ENCODE data around the gene USF2.
"Not testable (repeated sequence)": the region's sequence is repeated elsewhere in the genome, so short reads cannot be mapped to it uniquely, and the experiment has no call there.

Gene USF2

GRCh38 chr19:35268536-35269437 lies at the start of gene USF2:
Gene USF2, plus strand, starts transcription at chr19:35268962. Its CDS starts 140 bp downstream, at chr19:35269102.
- no peak for FAIRE-seq

- no peak for FAIRE-seq
Measured at GRCh38 chr19:35219008-35219407, 49.8 kb upstream of the USF2 start.

DNA sequence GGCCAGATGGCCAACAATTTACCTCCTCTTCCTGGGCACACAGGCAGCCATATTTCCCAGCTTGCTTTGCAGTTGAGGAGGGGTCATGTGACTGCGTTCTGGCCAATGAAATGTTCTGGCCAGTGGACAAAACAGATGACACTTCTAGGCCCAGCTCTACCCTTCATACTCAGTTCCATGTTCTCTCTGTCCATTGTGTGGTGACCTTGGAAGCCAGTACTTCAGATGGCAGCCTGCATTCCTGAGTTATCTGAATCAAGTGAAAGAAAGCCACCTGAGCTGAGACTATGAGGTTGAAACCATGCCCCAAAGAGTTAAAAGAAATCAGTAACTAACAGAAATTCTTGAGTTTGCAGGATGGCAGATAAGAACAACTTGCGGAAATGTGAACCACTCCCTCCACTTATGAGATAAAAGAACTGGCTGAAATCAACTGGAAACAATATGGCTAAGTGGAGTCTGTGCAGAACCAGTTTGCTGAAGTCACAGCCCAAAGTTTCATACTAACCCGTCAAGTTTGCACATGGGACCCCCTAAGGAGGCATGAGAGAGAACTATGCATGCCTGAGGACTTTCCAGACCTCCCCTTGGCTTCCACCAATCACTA lies 48.3 kb upstream of the USF2 start:
- FAIRE-seq: no peak

DNA sequence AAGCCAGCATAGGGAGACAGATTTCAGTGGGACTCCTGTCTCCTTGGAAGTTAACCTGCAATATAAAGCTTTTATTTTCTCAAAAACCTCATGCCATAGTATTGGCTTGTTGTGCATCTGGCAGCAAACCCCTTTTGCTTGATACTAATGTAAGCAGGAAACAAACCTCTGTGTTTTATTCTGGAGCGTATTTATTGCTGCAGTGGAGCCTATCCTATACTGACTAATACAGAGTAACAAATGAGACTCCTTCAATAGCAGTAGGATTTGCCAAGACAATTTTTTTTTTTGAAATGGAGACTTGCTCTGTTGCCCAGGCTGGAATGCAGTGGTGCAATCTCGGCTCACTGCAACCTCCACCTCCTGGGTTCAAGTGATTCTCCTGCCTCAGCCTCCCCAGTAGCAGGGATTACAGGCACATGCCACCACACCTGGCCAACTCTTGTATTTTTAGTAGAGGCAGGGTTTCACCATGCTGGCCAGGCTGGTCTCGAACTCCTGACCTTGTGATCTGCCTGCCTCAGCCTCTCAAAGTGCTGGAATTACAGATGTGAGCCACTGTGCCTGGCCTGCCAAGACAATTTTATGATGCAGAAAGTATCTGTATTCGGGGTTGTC lies 47.7 kb upstream of the USF2 start:
- not testable (repeated sequence) for FAIRE-seq

- FAIRE-seq: no peak
Measured at GRCh38 chr19:35222373-35223015, 46.3 kb upstream of the USF2 start.

DNA sequence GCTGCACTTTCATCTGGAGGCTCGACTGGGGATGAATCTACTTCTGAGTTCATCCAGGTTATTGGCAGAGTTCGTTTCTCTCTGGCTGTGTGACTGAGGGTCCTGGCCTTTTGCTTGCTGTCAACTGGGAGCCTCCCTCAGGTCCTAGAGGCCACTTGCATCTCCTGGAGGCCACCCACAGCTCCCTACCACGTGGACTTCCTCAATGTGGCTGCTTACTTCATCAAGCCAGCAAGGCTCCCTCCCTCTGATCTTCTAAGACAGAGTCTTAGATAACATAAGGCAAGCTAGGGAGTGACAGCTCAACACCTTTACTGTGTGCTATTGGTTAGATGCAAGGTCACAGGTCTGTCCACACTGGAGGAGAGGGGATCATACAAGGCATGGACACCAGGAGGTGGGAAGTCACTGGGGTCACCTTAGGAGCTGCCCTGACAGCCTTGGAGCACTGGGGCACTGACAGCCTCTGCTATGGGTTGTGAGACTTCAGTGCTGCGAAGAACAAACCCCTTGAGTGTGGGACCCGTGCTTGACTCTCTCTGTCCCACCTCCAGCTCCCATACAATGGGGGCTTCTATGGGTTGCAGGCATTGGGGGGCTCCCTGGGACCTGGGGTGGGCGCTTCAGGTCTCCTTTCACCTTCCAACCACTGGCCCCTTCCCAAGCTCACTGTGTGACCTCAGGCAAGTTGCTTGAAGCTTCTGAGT lies 45.5 kb upstream of the USF2 start:
- FAIRE-seq: no peak

GRCh38 chr19:35223862-35224505 lies 44.8 kb upstream of the USF2 start:
- no peak for FAIRE-seq

DNA sequence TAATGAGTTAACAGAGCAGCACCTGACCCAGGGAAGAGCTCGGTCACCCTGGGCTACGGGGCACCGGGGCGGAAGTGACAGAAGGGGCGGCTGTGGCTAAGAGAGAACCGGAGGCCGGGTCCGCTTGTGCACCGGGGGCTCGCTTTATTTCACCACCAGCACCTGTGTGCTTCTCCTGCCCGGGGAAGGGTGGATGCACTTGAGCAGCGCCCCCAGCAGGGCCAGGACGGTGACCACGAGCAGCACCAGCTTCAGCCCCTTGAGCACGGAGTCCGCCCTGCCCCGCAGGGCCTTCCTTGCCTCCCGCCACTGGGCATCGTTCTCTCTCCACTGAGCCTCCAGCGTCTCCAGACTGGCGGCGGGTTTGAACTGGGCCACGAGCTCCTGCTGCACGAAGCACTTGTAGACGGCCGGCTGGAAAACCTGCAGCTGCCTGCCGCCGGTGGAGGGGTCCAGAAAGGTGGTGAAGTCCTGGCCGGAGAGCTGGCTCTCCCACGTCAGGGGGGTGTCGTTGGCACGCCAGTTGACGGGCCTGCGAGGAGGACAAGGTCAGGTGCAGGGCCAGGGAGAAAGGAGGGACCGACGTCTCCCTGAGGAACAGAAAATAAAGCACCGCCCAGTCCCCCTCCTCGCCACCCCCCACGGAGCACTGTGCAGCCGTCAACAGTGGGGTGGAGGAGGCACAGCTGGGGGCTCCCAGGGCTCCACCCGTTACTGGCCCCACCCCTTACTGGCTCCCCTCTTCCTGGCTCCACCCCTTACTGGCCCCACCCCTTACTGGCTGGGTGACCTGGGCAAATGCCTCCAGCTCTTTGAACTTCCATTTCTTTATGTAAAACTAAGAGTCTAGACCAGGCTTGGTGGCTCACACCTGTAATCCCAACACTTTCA lies 43.8 kb upstream of the USF2 start:
- no peak for FAIRE-seq

DNA sequence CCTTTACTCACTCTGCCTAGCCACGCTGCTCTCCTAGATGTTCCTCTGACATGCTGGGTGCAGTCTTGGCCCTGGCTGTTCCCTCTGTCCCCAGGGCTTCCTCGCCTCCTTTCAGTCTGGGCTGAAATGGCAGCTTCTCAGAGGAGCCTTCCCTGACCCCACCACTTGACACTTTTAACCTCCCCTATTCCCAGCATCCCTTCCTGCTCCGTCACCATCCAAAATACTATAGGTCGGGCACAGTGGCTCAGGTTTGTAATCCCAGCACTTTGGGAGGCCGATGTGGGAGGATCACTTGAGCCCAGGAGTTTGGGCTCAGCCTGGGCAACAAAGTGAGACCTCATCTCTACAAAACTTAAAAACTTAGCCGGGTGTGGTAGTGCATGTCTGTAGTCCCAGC lies 42.8 kb upstream of the USF2 start:
- FAIRE-seq: no peak

- FAIRE-seq: no peak
Measured at GRCh38 chr19:35226748-35227147, 42.0 kb upstream of the USF2 start.

DNA sequence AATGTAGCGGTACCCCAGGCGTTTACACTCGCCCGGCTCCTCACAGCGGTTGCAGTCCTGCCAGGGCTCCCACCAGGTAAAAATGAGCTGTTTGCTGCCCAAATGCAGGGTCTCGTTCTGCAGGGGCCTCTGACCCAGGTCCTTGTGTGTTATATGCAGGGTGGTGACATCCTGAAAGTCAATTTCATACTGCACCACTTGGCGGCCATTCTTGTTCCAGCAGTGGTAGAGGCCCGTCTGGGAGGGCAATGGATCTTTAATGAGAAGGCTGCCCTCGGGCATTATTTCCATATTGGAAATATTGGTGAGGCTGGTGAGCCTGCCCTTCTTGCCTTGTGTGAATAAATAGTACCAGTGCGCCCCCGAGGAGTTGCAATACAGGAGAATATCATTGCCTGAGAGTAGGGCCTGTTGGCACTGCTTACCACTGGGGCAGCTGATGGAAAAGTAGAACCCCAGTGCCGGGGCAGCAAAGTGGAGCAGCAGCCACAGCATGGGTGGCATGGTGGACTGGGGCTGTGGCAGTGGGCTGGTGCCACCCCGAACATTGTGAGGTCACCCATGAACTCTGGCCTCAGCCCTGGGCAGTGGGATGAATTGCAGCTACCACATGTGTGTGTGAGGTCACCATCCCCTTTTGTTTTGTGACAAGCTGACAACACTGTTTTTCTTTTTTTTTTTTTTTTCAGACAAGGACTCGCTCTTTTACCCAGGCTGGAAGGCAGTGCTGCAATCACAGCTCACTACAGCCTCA lies 40.4 kb upstream of the USF2 start, which contains the start of gene FAM187B:
TSS of gene FAM187B (minus strand) at position 563 of the 754 bp plus-strand sequence. CDS start at position 504, 59 bp downstream.
- FAIRE-seq: no peak

DNA sequence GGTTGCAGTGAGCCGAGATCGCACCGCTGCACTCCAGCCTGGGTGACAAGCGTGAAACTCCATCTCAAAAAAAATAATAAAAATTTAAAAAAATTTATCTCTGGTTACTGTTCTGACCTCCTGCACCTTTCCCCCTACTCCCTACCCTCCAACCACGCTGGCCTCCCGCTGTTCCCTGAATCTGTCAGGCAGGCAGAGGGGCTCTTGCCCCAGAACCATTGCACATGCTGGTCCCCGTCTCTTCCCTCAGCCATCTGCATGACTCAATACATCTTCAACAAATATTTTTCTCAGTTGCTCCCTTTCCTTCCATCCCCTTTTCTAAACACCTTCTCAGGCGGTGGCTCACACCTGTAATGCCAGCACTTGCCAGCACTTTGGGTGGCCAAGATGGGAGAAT lies 39.2 kb upstream of the USF2 start:
- FAIRE-seq: no peak

DNA sequence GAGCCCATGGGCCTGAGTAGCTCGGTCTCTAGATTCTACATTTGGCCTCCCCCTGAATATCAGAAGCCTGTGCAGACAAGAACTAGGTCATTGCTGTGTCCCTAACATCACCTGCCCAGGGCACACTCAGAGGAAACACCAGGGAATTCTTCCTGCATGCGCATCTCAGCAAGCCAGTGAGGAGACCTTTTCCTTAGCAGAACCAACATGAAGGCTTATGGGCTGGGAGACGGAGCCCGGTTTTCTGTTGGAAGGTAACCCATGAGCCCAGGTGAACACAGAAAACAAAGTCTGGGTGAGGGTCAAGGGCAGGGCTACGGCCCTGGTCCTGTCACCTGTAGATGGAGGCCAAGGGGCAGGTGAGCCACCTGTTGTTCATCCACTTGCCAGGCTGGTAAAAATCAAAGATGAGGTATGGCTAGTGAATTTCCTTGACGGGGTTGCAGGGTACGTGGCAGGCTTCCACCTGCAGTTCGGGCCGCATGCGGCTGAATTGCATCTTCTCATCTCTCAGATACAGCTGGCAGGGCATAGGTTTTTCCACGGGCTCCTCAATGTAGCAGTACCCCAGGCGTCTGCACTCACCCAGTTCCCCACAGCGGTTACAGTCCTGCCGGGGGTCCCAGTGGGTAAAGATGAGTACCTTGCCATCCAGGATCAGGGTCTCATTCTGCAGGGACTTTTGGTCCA lies 36.7 kb upstream of the USF2 start:
- no peak for FAIRE-seq

DNA sequence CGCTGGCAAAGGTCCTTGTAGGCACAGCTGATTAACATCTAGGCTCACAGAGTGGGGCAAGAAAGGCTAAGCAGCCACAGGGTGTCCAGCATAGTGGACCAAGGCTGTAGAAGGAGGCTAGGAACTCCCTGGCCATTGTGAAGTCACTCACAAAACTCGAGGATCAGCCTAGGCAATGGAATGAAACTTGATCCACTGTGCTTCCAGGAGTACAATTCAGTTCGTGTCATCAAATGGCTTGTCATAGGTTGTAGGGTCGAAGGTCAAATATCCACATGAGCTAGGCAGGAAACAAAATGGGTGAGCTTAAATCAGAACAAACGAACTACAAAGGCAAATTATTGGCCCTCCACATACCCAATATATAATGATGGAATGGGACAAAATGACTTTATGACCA lies 35.9 kb upstream of the USF2 start:
- no peak for FAIRE-seq

DNA sequence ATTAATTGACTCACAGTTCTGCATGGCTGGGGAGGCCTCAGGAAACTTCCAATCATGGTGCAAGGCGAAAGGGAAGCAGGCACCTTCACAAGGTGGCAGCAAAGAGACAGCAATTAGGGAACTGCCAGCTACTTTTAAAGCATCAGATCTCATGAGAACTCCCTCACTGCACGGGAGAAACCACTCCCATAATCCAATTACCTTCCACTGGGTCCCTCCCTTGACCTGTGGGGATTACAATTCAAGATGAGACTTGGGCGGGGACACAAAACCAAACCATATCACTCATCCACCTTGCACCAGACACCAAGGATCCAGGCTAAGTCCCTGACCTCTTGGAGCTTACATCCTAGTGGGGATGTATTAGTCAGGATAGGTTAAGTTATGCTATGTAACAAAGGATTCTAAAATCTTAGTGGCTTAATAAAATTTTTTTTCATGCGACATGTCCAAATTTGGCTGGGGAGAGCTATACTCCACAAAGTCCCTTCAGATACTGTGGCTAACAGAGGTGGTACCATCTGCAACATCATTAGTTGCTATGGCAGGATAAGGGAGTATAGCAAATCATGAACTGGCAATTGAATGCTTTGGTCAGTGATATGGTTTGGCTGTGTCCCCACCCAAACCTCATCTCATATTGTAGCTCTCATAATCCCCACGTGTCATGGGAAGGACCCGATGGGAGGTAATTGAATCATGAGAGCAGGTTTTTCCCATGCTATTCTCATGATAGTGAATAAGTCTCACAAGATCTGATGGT lies 31.9 kb upstream of the USF2 start:
- FAIRE-seq: no peak

- FAIRE-seq: not testable (repeated sequence)
Measured at GRCh38 chr19:35239597-35239996, 29.2 kb upstream of the USF2 start.

GRCh38 chr19:35240327-35240726 lies 28.4 kb upstream of the USF2 start:
- FAIRE-seq: no peak

DNA sequence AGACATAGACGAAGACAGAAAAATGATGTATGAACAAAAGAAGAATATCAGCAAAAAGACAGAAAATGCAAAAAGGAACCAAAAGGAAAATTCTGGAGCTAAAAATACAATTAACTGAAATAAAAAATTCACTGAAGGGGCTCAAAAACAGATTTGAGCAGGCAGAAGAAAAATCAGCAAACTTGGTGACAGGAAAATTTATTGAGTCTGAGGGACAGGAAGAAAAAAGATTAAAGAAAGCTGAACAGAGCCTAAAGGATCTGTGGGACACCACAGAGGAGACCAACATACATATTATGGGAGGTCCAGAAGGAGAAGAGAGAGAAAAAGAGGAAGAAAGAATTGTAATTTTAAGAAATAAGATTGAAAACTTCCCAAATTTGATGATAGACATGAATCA lies 27.3 kb upstream of the USF2 start:
- FAIRE-seq: no peak
